Activated CD4-positive, alpha-beta memory T cell treated with anti-CD3 and anti-CD28 coated beads, Interleukin-2, amount 10 ng/mL, durations not matched to agents 7 days and 5 days (primary cell): Measurements from ENCODE around the gene CAPN12. TPM values are rescaled to one million over a fixed set of nuclear protein-coding genes. Genes with fewer than 3 reads are reported as not detected.

ENCODE experiments used
- CTCF ChIA-PET: fragments of 350-600 bp; sonication (Branson Sonifier 250); formaldehyde crosslinking; loops from one replicate; lab custom pipeline; 2021; ENCODE audit warnings: antibody characterized with exemption, inconsistent platforms; lab: Charles Lee
- POLR2A ChIA-PET: fragments of 350-600 bp; sonication (Branson Sonifier 250); formaldehyde crosslinking; loops from one replicate; lab custom pipeline; 2021; ENCODE audit warnings: antibody characterized with exemption; lab: Charles Lee
- DNase-seq: peaks from one replicate; pipeline ENCODE4 v3.0.0-alpha.2; 2020
- H3K27ac Mint-ChIP-seq: one replicate; pipeline ENCODE4 v1.8.0; 2021; ENCODE audit warnings: mild to moderate bottlenecking, mixed read lengths
- H3K27me3 Mint-ChIP-seq: one replicate; pipeline ENCODE4 v1.8.0; 2021; ENCODE audit warnings: mixed read lengths
- H3K36me3 Mint-ChIP-seq: one replicate; pipeline ENCODE4 v1.8.0; 2021; ENCODE audit warnings: low read depth, mixed read lengths
- H3K4me1 Mint-ChIP-seq: one replicate; pipeline ENCODE4 v1.8.0; 2021; ENCODE audit warnings: mixed read lengths
- H3K4me3 Mint-ChIP-seq: one replicate; pipeline ENCODE4 v1.8.0; 2021; ENCODE audit warnings: mild to moderate bottlenecking, mixed read lengths
- H3K9me3 Mint-ChIP-seq: one replicate; pipeline ENCODE4 v1.8.0; 2021; ENCODE audit warnings: mixed read lengths
- total RNA-seq, 2 experiments: library from RNA; stranded (reverse); gene quantifications; one replicate each; pipeline ENCODE4 v1.2.3, GENCODE V29; 2021

The CAPN12 gene
- total RNA-seq, 2 experiments from 2014 or later: 22.9 to 24.9 TPM

DNA sequence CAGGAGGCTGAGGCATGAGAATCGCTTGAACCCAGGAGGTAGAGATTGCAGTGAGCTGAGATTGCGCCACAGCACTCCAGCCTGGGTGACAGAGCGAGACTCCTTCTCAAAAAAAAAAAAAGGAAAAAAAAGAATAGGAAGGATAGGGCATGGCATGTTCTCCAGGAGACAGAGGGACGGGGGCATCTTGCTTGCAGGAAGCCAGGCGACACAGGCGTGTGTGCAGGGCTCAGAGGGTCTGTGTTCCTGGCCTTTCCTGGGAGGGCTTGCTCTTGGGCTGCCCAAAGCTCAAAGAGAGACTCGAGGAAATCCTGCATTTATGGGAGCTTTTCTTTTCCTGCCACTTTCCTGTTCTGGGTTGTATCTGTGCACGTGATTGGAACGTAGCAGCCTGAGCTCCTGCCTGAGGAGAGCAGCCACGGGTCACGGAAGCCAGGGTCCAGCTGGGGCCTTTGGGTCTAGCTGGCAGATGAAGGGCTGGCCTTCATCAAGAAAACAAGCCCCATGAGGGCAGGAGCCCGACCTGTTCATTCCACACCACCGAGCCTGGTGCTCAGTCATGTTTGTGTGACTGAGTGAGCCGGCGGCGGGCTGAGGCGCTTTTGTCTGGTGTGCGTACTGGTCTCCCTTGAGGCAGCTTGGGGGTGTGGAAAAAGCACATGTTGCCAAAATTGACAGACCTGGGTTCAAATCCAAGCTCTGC lies 44.5 kb downstream of the CAPN12 start:
- no peak for DNase-seq
- POLR2A ChIA-PET: interaction anchor here (0.9 kb wide), 1 partner anchor 17 kb away, joined by 3 read pairs; no protein-coding TSS in a partner anchor
- H3K27ac Mint-ChIP-seq: no peak overlapping the region
- H3K36me3 Mint-ChIP-seq: peaks cover 67% of the 10 kb centered on the region
- no peaks in the 10 kb centered on the region for H3K9me3 Mint-ChIP-seq
- H3K4me1 Mint-ChIP-seq: peaks cover 51% of the 10 kb centered on the region
- no peak overlapping the region for H3K4me3 Mint-ChIP-seq
- no peaks in the 10 kb centered on the region for H3K27me3 Mint-ChIP-seq
- CTCF ChIA-PET: interaction anchor here (1.2 kb wide), 1 partner anchor 37 kb away, joined by 3 read pairs; no protein-coding TSS in a partner anchor

DNA sequence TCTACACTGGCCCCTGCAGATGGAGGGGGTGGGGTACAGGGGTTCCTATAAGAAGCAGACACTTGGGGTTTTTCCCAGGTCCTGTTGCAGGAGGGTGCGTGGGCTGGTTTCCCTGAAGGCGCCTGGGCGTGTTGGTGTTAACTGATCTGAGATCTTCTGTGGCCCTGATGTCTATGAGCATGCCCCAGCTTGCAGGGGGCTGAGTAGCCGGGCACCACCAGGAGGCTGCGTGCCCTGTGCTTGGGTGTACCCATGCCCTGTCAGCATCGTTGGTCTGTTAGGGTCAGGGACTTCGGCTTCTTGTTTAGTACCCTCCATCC lies 45.3 kb downstream of the CAPN12 start:
- Mint-ChIP-seq H3K9me3 (no peaks in the 10 kb centered on the region), H3K4me3 (no peak overlapping the region), H3K27ac (peak overlapping the region; percentile 40), H3K27me3 (no peaks in the 10 kb centered on the region), H3K36me3 (peaks cover 66% of the 10 kb centered on the region), H3K4me1 (peaks cover 58% of the 10 kb centered on the region)
- POLR2A ChIA-PET: no interaction called here
- DNase-seq: no peak
- CTCF ChIA-PET: interaction anchor here (1.2 kb wide), 1 partner anchor 37 kb away, joined by 3 read pairs; no protein-coding TSS in a partner anchor

DNA sequence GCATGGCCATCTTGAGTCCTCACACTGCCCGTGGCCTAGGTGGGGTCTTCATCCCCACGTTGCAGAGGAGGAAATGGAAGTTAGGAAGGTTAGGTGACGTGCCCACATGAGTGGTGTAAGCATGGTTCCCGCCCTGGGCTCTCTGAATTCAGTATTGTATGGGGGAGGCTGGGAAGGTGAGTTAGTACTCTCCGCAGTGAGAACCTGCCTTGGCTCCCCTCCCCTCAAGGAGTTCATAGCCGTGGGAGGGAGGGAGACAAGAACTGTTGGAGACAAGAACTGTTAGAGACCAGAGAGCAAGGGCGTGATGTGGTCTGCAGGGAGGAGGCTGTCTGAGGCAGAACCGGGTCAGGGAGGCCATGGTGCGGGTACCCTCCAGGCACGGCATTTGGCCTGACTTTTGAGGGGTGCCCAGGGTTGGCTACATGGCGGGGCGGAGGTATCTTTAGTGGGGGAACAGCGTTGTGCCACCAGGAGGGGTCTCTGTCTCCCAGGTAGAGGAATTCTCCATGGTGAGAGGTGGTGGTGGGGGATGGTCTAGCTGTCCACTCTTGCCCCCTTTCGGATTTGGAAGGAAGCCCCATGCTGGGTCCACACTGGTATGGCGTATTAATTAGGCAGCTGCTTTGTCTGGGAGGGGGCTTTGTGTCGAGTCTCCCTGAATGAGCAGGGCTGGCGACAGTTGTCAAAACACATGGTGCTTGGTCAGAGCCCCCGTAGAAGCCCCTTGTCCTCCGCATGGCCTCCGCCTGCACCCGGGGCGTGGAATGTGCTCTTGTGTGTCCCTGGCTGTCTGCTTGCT lies 45.8 kb downstream of the CAPN12 start:
- ChIA-PET POLR2A (no interaction called here), CTCF (no interaction called here)
- H3K27me3 Mint-ChIP-seq: no peaks in the 10 kb centered on the region
- peaks cover 63% of the 10 kb centered on the region for H3K4me1 Mint-ChIP-seq
- H3K4me3 Mint-ChIP-seq: no peak overlapping the region
- no peaks in the 10 kb centered on the region for H3K9me3 Mint-ChIP-seq
- DNase-seq: no peak
- H3K36me3 Mint-ChIP-seq: peaks cover 64% of the 10 kb centered on the region
- peak overlapping the region; percentile 64 for H3K27ac Mint-ChIP-seq

DNA sequence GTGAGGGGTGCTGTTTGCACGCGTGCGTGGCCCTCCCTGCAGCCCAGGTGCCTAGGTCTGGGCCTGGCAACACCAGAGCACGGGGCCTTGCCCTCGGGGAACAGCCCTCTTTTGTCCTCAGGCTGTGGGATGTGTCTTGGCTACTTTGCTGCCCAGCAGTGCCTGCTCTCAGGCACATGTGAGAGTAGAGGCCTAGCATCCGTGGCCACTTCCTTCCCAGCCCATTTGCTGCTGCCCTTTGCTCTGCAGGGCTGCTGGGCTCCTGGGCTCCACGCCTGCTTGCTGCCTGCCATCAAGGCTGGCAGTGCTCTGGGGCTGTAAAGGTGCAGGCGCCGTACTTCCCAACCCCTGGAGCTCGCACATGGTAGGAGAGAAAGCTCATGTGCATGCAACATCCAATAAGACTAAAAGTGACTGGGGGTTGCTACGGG lies 46.6 kb downstream of the CAPN12 start:
- POLR2A ChIA-PET: no interaction called here
- Mint-ChIP-seq H3K27ac (no peak overlapping the region), H3K27me3 (no peaks in the 10 kb centered on the region), H3K4me3 (no peak overlapping the region), H3K4me1 (peaks cover 71% of the 10 kb centered on the region), H3K36me3 (peaks cover 65% of the 10 kb centered on the region), H3K9me3 (no peaks in the 10 kb centered on the region)
- CTCF ChIA-PET: no interaction called here
- DNase-seq: no peak

DNA sequence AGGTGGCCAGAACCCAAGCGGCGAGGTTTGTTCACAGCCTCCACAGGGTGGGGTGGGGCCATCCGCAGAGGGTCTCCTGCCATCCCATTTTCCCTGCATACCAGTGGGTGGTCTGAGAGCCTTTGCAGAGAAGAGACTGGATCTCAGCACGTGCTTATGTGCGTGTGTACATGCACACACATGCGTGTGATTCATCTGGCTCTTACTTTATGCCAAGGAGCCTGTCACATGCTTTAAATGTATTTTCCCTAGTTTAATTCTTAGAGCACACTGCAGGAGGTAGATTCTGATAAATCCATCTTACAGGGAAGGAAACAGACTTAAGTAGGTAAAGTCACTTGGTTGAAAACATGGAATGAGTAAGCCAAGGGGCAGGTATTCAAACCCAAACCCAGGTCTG lies 47.1 kb downstream of the CAPN12 start:
- no peak for DNase-seq
- Mint-ChIP-seq H3K27ac (peak overlapping the region; percentile 60), H3K27me3 (no peaks in the 10 kb centered on the region), H3K36me3 (peaks cover 64% of the 10 kb centered on the region), H3K9me3 (no peaks in the 10 kb centered on the region), H3K4me1 (peaks cover 75% of the 10 kb centered on the region), H3K4me3 (no peak overlapping the region)
- ChIA-PET CTCF (no interaction called here), POLR2A (no interaction called here)

DNA sequence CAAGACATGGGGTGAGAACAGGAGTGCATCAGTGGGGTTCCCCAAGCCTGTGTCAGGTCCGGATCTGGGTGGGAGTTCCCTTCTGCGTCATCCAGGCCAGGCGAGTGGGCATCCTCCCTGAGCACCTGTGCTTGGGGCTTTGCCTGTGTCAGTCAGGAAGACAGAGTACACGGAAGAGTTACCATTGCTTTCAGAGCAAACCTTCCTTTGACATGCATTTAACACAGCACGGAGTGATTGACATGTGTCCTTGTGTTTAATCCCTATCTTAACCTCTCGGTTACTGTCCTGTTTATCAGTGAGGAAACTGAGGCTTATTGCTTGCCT lies 47.6 kb downstream of the CAPN12 start:
- H3K27me3 Mint-ChIP-seq: no peaks in the 10 kb centered on the region
- ChIA-PET POLR2A (no interaction called here), CTCF (interaction anchor here (1.5 kb wide), 1 partner anchor 55 kb away, joined by 3 read pairs; no protein-coding TSS in a partner anchor)
- no peaks in the 10 kb centered on the region for H3K9me3 Mint-ChIP-seq
- H3K4me1 Mint-ChIP-seq: peaks cover 81% of the 10 kb centered on the region
- H3K4me3 Mint-ChIP-seq: no peak overlapping the region
- DNase-seq: no peak
- peak overlapping the region; percentile 61 for H3K27ac Mint-ChIP-seq
- peaks cover 66% of the 10 kb centered on the region for H3K36me3 Mint-ChIP-seq

DNA sequence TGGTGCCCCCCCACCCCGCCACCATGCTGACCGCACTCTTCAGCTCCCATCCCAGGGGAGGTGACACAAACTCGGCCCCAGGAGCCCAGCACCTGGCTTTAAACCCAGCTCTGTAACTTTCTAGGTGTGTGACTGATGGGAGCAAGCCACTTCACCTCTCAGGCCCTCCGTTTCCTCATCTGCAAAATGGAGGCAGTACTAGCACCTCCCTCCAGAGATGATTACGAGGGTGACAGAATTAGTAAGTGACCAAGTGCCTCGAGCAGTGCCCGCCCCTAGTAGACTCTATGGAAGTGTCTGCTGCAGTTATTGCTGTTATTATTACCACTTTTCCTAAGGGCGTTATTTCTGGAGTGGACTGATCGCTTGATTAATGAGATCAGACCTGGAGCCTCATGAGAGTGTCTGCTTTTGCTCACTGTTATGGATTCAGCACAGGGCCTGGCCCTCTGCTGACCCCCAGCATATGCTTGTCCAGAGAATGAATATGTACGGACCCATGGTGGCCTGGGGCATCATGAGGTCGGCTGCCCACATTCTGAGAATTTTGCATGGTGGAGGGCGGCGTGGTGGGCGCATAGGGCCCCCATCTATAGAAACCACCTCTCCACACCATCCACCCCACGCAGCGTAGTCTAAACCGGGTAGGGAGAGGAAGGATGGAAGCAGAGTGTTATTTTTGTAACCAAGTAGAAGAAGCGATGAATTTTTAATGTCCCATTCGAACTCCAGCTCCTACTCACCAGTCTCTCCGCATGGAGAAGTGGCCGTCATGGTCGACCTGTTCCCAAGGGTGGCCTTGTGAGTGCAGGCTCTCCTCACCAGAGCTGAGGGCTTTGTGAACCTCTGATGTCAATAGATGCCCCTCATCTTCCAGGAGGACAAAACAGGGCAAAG lies 48.2 kb downstream of the CAPN12 start:
- Mint-ChIP-seq H3K9me3 (no peaks in the 10 kb centered on the region), H3K27ac (peak overlapping the region; percentile 61), H3K4me1 (peaks cover 87% of the 10 kb centered on the region), H3K4me3 (no peak overlapping the region), H3K27me3 (no peaks in the 10 kb centered on the region), H3K36me3 (peaks cover 62% of the 10 kb centered on the region)
- ChIA-PET POLR2A (no interaction called here), CTCF (interaction anchor here (1.5 kb wide), 1 partner anchor 54 kb away, joined by 3 read pairs; no protein-coding TSS in a partner anchor)
- no peak for DNase-seq

DNA sequence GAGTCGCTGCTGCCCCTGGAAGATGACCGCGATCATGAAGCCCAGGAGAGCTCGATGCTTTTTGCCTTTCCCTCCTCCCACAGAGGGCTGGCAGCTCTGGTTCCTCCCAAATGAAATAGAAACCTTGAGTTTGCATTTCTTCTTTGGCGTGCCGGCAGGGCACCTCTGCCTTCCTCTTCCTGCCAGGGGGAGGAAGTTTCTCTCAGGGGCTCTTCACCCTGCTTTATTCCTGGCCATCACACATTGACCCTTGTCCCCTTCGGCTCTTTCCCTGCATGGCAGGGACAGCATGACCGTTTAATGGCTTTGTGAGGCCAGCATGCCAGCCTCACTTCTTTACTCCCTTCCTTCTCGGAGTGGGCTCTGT lies 49.0 kb downstream of the CAPN12 start:
- no peaks in the 10 kb centered on the region for H3K27me3 Mint-ChIP-seq
- H3K4me3 Mint-ChIP-seq: peak overlapping the region; percentile 58
- POLR2A ChIA-PET: no interaction called here
- no peak for DNase-seq
- H3K4me1 Mint-ChIP-seq: peaks cover 92% of the 10 kb centered on the region
- peaks cover 59% of the 10 kb centered on the region for H3K36me3 Mint-ChIP-seq
- H3K9me3 Mint-ChIP-seq: no peaks in the 10 kb centered on the region
- CTCF ChIA-PET: interaction anchor here (0.6 to 1.5 kb wide), 3 partner anchors 53 to 293 kb away, joined by 3 to 5 read pairs (median 3); partner anchors contain the start of gene FAM98C
- peak overlapping the region; percentile 91 for H3K27ac Mint-ChIP-seq

DNA sequence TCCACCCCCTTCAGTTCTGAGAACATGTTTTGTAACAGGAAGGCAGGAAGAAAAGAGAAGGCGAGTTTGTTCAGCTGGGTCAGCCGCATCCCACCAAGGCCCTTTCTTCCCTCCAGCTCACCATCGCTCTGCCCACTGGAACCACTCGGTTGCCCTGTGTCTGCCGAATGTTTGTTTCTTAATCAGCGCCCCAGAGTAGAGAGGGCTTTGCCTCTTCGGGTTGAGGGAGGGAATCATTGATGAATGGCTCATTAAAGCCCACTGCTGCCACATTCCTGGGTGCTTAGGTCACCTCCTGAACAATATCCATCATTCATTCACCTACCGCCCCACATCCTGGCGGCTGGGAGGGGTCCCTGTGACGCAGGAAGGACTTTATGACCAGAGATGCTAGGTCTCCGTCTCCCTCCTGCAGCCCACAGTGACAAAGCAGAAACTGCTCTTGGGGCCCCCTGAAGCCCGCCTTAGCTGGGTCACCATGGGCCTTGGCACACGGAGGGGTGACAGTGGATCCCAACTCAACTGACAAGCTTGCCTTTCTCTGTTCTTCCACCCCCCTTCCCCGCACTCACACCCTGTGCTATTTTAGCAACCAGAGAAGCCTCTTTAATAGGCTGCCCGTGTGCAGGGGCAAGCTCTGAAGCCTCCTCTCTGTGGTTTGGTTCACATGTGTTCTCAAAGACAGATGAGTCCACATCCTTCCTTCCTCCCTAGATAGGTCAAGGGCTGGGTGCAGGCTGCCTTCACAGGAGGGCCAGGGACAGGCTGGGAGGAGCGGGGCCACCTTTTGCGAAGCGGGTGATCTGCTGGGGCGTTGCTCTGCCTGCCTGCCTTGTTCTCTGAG lies 50.7 kb downstream of the CAPN12 start:
- no peaks in the 10 kb centered on the region for H3K27me3 Mint-ChIP-seq
- peak overlapping the region; percentile 91 for H3K27ac Mint-ChIP-seq
- peak; percentile 74 for DNase-seq
- H3K9me3 Mint-ChIP-seq: no peaks in the 10 kb centered on the region
- peaks cover 97% of the 10 kb centered on the region for H3K4me1 Mint-ChIP-seq
- H3K4me3 Mint-ChIP-seq: peak overlapping the region; percentile 23
- ChIA-PET CTCF (interaction anchor here (1.1 to 2.0 kb wide), 5 partner anchors 9 to 59 kb away, joined by 4 to 11 read pairs (median 4); no protein-coding TSS in a partner anchor), POLR2A (interaction anchor here (0.6 to 4.6 kb wide), 12 partner anchors 9 to 158 kb away, joined by 3 to 18 read pairs (median 4); partner anchors contain the start of gene ACTN4)
- peaks cover 58% of the 10 kb centered on the region for H3K36me3 Mint-ChIP-seq

DNA sequence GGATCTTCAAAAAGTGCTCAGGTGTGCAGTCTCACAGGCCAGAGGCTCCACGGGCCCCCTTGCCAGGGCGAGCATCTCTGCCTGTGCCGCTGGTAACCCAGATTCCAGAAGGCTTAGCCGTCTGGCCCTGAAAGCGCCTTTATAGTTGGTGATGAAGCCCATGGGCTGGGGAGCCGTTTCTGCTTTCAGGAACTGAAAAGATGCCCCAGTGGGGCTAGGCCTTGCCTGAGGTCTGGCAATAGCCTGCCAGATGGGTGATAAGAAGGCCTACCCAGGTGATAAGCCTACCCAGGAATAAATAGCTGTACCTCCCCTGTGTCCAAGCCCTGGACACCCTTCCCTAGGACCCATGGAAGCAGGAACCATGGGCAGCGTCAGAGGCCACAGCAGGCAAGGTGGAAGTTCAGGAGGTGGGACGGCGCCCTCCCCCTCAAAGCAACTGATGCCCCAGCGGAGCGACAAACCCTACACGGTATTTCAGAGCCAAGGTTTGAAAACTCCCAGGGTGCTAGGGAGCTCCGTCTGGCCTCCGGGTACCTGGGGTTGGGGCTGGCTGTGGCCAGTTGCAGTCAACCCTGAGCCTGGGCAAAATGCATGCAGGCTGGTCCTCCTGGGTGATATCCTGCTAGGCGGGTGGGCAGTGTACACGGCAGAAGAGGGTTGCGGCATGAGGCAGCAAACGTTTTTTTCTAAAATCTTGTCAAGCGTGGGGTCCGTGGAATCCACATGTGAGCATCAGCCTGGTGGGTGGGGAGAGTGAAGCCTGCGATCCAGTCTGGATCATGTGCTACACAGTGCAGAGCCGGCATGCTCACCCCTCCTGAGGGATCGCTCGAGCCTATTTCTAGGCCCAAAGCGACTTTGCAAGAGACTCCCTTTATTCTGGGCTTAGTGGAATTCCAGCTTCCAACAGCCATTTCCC lies 51.6 kb downstream of the CAPN12 start:
- Mint-ChIP-seq H3K4me3 (peak overlapping the region; percentile 23), H3K4me1 (peaks cover 95% of the 10 kb centered on the region), H3K27ac (peak overlapping the region; percentile 91), H3K9me3 (no peaks in the 10 kb centered on the region), H3K27me3 (no peaks in the 10 kb centered on the region), H3K36me3 (peaks cover 61% of the 10 kb centered on the region)
- ChIA-PET CTCF (interaction anchor here (0.5 to 2.0 kb wide), 7 partner anchors 8 to 236 kb away, joined by 3 to 11 read pairs (median 4); partner anchors contain the start of gene ACTN4), POLR2A (interaction anchor here (0.9 to 4.6 kb wide), 11 partner anchors 9 to 290 kb away, joined by 3 to 18 read pairs (median 5); partner anchors contain the start of genes ACTN4 and FAM98C)
- no peak for DNase-seq

DNA sequence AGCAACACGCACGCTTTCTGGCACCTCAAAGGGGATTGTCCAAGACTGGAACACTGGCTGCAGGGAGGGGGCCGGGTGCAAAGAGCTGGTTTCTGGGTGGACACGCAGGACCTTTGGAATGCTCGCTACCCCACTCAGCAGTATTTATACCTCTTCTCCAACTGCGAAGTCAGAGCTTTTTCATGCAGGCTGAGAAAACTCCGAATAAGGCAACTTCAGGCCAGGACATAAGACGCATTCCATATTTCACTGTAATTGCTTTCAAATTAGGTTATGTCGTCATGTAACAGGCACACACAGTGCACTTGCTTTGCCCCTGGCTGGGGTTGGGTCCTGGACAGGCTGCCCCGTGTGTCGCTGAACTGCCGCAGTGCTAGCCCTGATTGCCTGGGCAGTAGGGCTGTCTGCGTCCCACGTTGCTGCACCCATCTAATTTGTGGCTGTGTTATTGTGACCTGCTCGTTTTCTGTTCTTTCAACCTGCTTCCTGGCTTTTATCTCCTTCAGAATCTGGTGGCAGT lies 52.3 kb downstream of the CAPN12 start:
- peaks cover 64% of the 10 kb centered on the region for H3K36me3 Mint-ChIP-seq
- no peak overlapping the region for H3K4me3 Mint-ChIP-seq
- ChIA-PET POLR2A (interaction anchor here (1.0 to 4.6 kb wide), 5 partner anchors 10 to 289 kb away, joined by 4 to 18 read pairs (median 5); partner anchors contain the start of genes ACTN4 and FAM98C), CTCF (interaction anchor here (1.2 to 1.5 kb wide), 2 partner anchors 17 to 45 kb away, joined by 3 to 4 read pairs; partner anchors contain the start of gene ACTN4)
- peak overlapping the region; percentile 91 for H3K27ac Mint-ChIP-seq
- H3K4me1 Mint-ChIP-seq: peaks cover 95% of the 10 kb centered on the region
- no peaks in the 10 kb centered on the region for H3K9me3 Mint-ChIP-seq
- DNase-seq: no peak
- no peaks in the 10 kb centered on the region for H3K27me3 Mint-ChIP-seq
